ENCODE results near the gene SLC7A14. TPM values are rescaled to one million over a fixed set of nuclear protein-coding genes. Genes with fewer than 3 reads are reported as not detected.

Gene SLC7A14
- total and polyA plus RNA-seq, 8 donors, result 0.27 to 0.82 (median 0.44) TPM; not detected in 2

- intact Hi-C loops (cut with DNase I), result no loop called here
Observed at GRCh38 chr3:170605490-170605889, 19.6 kb upstream of the SLC7A14 start.

GRCh38 chr3:170603770-170604510, 18.1 kb upstream of the SLC7A14 start:
- no peak overlapping the region for H3K27ac ChIP-seq
- TF ChIP-seq CTCF (IDR thresholded peaks at IDR 0.05), result no peak
- DNase-seq (peak in 1 of 4 donors; percentile 14), ATAC-seq (no peak)
- intact Hi-C loops (cut with DNase I), result no loop called here
- no peaks in the 10 kb centered on the region for H3K27me3 ChIP-seq
- H3K9me3 ChIP-seq, result no peaks in the 10 kb centered on the region
- no peak overlapping the region for H3K4me3 ChIP-seq
- H3K36me3 ChIP-seq, result no peaks in the 10 kb centered on the region
- no peaks in the 10 kb centered on the region for H3K4me1 ChIP-seq

More at GRCh38 chr3:170605490-170605889, 19.6 kb upstream of the SLC7A14 start:
- no peak for TF ChIP-seq CTCF (IDR thresholded peaks at IDR 0.05)
- H3K9me3 ChIP-seq, result no peaks in the 10 kb centered on the region
- H3K27ac ChIP-seq, result no peak overlapping the region
- no peak for ATAC-seq
- no peak overlapping the region for H3K4me3 ChIP-seq
- H3K36me3 ChIP-seq, result no peaks in the 10 kb centered on the region
- DNase-seq, result no peak
- no peaks in the 10 kb centered on the region for H3K27me3 ChIP-seq
- no peaks in the 10 kb centered on the region for H3K4me1 ChIP-seq

- H3K27ac ChIP-seq, result no peak overlapping the region
- intact Hi-C loops (cut with DNase I), result no loop called here
Observed at GRCh38 chr3:170602556-170602955, 16.7 kb upstream of the SLC7A14 start.

GRCh38 chr3:170600005-170600624, 14.2 kb upstream of the SLC7A14 start:
- Histone ChIP-seq H3K27me3 (no peaks in the 10 kb centered on the region), H3K36me3 (no peaks in the 10 kb centered on the region), H3K27ac (no peak overlapping the region), H3K4me1 (no peaks in the 10 kb centered on the region), H3K4me3 (no peak overlapping the region), H3K9me3 (no peaks in the 10 kb centered on the region)
- no peak for TF ChIP-seq CTCF (IDR thresholded peaks at IDR 0.05)
- intact Hi-C loops (cut with DNase I), result no loop called here
- no peak for ATAC-seq
- no peak for DNase-seq

More at GRCh38 chr3:170602556-170602955, 16.7 kb upstream of the SLC7A14 start:
- no peak for TF ChIP-seq CTCF (IDR thresholded peaks at IDR 0.05)
- Histone ChIP-seq H3K27me3 (no peaks in the 10 kb centered on the region), H3K9me3 (no peaks in the 10 kb centered on the region), H3K36me3 (no peaks in the 10 kb centered on the region), H3K4me1 (no peaks in the 10 kb centered on the region), H3K4me3 (no peak overlapping the region)
- no peak for ATAC-seq
- DNase-seq, result no peak

- H3K36me3 ChIP-seq, result no peaks in the 10 kb centered on the region
- DNase-seq, result no peak
- no peak for ATAC-seq
- no peaks in the 10 kb centered on the region for H3K9me3 ChIP-seq
- H3K4me1 ChIP-seq, result no peaks in the 10 kb centered on the region
- no peak for TF ChIP-seq CTCF (IDR thresholded peaks at IDR 0.05)
- H3K27me3 ChIP-seq, result no peaks in the 10 kb centered on the region
- intact Hi-C loops (cut with DNase I), result no loop called here
- H3K4me3 ChIP-seq, result no peak overlapping the region
- H3K27ac ChIP-seq, result no peak overlapping the region
Observed at GRCh38 chr3:170599091-170599490, 13.2 kb upstream of the SLC7A14 start.

Data from left lung (tissue), 10 donors.